PFSK-1 (cell line): ENCODE measurements around the gene TCF4.

ENCODE experiments used
- FOXP2 ChIP-seq: optimal IDR thresholded peaks from 2 replicates; pipeline ENCODE3; 2011; ENCODE audit warnings: borderline replicate concordance, control low read depth, inconsistent platforms; ENCODE audit not compliant: insufficient read depth; ENCODE audit errors: extremely low read length, extremely low read depth
- POLR2AphosphoS5 ChIP-seq: IDR thresholded peaks from 2 replicates; pipeline ENCODE4 v1.6.1; 2012; ENCODE audit warnings: low read depth, mild to moderate bottlenecking, control low read depth, low read length, moderate library complexity
- TAF1 ChIP-seq: IDR thresholded peaks from 2 replicates; pipeline ENCODE4 v1.6.1; 2012; ENCODE audit warnings: low read length, control low read depth, borderline replicate concordance; ENCODE audit not compliant: insufficient read depth
- TF ChIP-seq, protein P1 (sequence below), 2 experiments: IDR thresholded peaks; 2 replicates each; pipeline versions ENCODE4 v1.6.1 to v1.8.0; 2011 to 2012; ENCODE audit warnings: low read depth in 2 of 2, low read length in 2 of 2, control low read depth in 1 of 2, inconsistent platforms in 1 of 2, mild to moderate bottlenecking in 1 of 2, moderate library complexity in 1 of 2; ENCODE audit not compliant: insufficient read depth in 1 of 2

DNA sequence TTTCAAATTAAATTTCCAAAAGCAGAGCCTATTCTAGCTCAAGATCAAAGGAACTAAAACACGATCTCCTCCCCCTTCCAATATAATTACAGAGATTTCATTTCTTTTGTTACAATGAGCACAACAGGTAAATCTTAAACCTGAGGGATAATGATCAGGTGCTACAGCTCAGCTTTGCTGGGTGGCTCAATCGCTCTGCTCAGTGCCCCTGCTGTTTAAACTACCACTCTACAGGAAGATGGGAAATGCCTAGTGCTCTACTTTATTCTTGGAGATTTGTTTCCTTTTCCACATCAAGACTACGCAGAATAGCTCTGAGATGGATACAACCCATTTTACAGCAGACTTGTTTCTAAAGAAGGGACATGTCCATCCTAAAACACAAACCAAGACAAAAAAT lies 162.3 kb downstream of the TCF4 start:
- TF ChIP-seq POLR2AphosphoS5 (no peak), TAF1 (no peak), FOXP2 (no peak)
- TF ChIP-seq, protein P1, sequence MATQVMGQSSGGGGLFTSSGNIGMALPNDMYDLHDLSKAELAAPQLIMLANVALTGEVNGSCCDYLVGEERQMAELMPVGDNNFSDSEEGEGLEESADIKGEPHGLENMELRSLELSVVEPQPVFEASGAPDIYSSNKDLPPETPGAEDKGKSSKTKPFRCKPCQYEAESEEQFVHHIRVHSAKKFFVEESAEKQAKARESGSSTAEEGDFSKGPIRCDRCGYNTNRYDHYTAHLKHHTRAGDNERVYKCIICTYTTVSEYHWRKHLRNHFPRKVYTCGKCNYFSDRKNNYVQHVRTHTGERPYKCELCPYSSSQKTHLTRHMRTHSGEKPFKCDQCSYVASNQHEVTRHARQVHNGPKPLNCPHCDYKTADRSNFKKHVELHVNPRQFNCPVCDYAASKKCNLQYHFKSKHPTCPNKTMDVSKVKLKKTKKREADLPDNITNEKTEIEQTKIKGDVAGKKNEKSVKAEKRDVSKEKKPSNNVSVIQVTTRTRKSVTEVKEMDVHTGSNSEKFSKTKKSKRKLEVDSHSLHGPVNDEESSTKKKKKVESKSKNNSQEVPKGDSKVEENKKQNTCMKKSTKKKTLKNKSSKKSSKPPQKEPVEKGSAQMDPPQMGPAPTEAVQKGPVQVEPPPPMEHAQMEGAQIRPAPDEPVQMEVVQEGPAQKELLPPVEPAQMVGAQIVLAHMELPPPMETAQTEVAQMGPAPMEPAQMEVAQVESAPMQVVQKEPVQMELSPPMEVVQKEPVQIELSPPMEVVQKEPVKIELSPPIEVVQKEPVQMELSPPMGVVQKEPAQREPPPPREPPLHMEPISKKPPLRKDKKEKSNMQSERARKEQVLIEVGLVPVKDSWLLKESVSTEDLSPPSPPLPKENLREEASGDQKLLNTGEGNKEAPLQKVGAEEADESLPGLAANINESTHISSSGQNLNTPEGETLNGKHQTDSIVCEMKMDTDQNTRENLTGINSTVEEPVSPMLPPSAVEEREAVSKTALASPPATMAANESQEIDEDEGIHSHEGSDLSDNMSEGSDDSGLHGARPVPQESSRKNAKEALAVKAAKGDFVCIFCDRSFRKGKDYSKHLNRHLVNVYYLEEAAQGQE (IDR thresholded peaks at IDR 0.05; ENCODE audit: insufficient read depth in 1 of 2, low read depth in 2 of 2, low read length in 2 of 2), result no peak
